HepG2 (cell line): Measurements from ENCODE around the gene ZDHHC7. TPM values are rescaled to one million over a fixed set of nuclear protein-coding genes. Genes with fewer than 3 reads are reported as not detected.

Experiments
- ATAC-seq: fragments of 200-7000 bp; cut with Tn5 transposase; 3 replicates; pipeline ENCODE4 v1.9.1; 2020; ENCODE audit warnings: mild to moderate bottlenecking, moderate library complexity
- BruUV-seq: library from RNA; stranded (reverse); fragments of 400-500 nt; replicated peaks from 2 replicates; lab custom pipeline; 2021; lab: Mats Ljungman, UMichigan
- CTCF ChIA-PET: fragments of 300-600 bp; formaldehyde crosslinking; extraction: SDS; loops from one replicate; lab custom pipeline; 2021; ENCODE audit warnings: low total read pairs, inconsistent platforms, low intra/inter-chr PET ratio; lab: Yijun Ruan, JAX
- POLR2A ChIA-PET: fragments of 350-600 bp; sonication (Branson Sonifier 250); formaldehyde crosslinking; loops from one replicate; lab custom pipeline; 2020; ENCODE audit warnings: antibody characterized with exemption, inconsistent platforms; lab: Yijun Ruan, JAX
- DNase-seq: peaks from one replicate; pipeline ENCODE4 v3.0.0-alpha.2; 2015; ENCODE audit warnings: low spot score
- FAIRE-seq: peaks from 3 replicates; lab custom pipeline; 2011; peaks lifted over from hg19 to GRCh38; lab: Jason Lieb, UNC
- H2AFZ ChIP-seq: one replicate; pipeline ENCODE4 v1.6.1; 2011; ENCODE audit warnings: low read length, inconsistent platforms
- H3K27ac ChIP-seq: fragments of 300-600 bp; 3 replicates; pipeline ENCODE4 v1.8.0; 2011; ENCODE audit warnings: mixed run types, mild to moderate bottlenecking, mixed read lengths, low read length, inconsistent platforms; ENCODE audit not compliant: insufficient read depth; ENCODE audit errors: extremely low read length
- H3K27me3 ChIP-seq, 2 experiments: fragments of 200-600 bp in 1 of 2; 2 replicates in 1 of 2; 3 replicates in 1 of 2; pipeline versions ENCODE4 v1.6.0 to v1.8.0; 2011; ENCODE audit warnings: low read length in 2 of 2, mild to moderate bottlenecking in 2 of 2, moderate library complexity in 2 of 2, inconsistent platforms in 1 of 2; ENCODE audit not compliant: insufficient read depth in 2 of 2, control insufficient read depth in 1 of 2
- H3K36me3 ChIP-seq, 2 experiments: fragments of 200-600 bp in 1 of 2; replicated peaks in 1 of 2; 2 replicates in 1 of 2; 3 replicates in 1 of 2; pipeline versions ENCODE4 v1.5.1 to v1.8.0; 2011; ENCODE audit warnings: low read length in 2 of 2, inconsistent platforms in 1 of 2; ENCODE audit not compliant: insufficient read depth in 2 of 2, control insufficient read depth in 1 of 2
- H3K4me1 ChIP-seq: 2 replicates; pipeline ENCODE4 v1.5.1; 2012; ENCODE audit warnings: low read length, inconsistent platforms; ENCODE audit not compliant: insufficient read depth
- H3K4me2 ChIP-seq: 2 replicates; pipeline ENCODE4 v1.6.0; 2011; ENCODE audit warnings: low read depth, low read length, inconsistent platforms
- H3K4me3 ChIP-seq, 3 experiments: fragments of 200-600 bp in 1 of 3; sonication (generic), shearing (Covaris generic) in 1 of 3; replicated peaks in 1 of 3; 2 replicates each; pipeline ENCODE4 v1.5.1; 2011 to 2016; ENCODE audit warnings: low read length in 3 of 3, inconsistent platforms in 2 of 3, low read depth in 2 of 3, mild to moderate bottlenecking in 2 of 3, control low read depth in 1 of 3, mixed read lengths in 1 of 3; ENCODE audit not compliant: insufficient read depth in 1 of 3
- H3K79me2 ChIP-seq: one replicate; pipeline ENCODE4 v1.6.1; 2011; ENCODE audit warnings: low read length, inconsistent platforms; ENCODE audit not compliant: insufficient read depth
- H3K9ac ChIP-seq: 2 replicates; pipeline ENCODE4 v1.6.0; 2011; ENCODE audit warnings: mild to moderate bottlenecking, low read depth, low read length, inconsistent platforms; ENCODE audit not compliant: insufficient read depth
- H3K9me3 ChIP-seq: 2 replicates; pipeline ENCODE4 v1.5.1; 2012; ENCODE audit warnings: mild to moderate bottlenecking, low read length
- H4K20me1 ChIP-seq: 2 replicates; pipeline ENCODE4 v1.6.0; 2011; ENCODE audit warnings: inconsistent platforms, mild to moderate bottlenecking, low read length, moderate library complexity; ENCODE audit not compliant: insufficient read depth
- E2F1 ChIP-seq: sonication (generic); formaldehyde crosslinking; IDR thresholded peaks from 2 replicates; pipeline ENCODE4 v1.5.0; 2020; ENCODE audit warnings: missing genetic modification reagents
- HDAC2 ChIP-seq: sonication (generic); formaldehyde crosslinking; IDR thresholded peaks from 2 replicates; pipeline ENCODE4 v1.4.0; 2020; ENCODE audit warnings: missing genetic modification reagents
- JARID2 ChIP-seq: sonication (generic); formaldehyde crosslinking; IDR thresholded peaks from 2 replicates; pipeline ENCODE4 v1.8.1; 2023; ENCODE audit warnings: missing genetic modification reagents, inconsistent platforms; ENCODE audit not compliant: insufficient replicate concordance
- MED8 ChIP-seq: sonication (generic); formaldehyde crosslinking; IDR thresholded peaks from 2 replicates; pipeline ENCODE4 v1.8.1; 2023; ENCODE audit warnings: mild to moderate bottlenecking, missing genetic modification reagents; ENCODE audit not compliant: insufficient replicate concordance
- SMAD1 ChIP-seq: sonication (generic); formaldehyde crosslinking; IDR thresholded peaks from 2 replicates; pipeline ENCODE4 v1.4.0; 2020; ENCODE audit warnings: missing genetic modification reagents, low read depth, mild to moderate bottlenecking, borderline replicate concordance
- ZBTB7A ChIP-seq: sonication (generic); formaldehyde crosslinking; IDR thresholded peaks from 2 replicates; pipeline ENCODE4 v1.8.0; 2022; ENCODE audit warnings: mild to moderate bottlenecking, missing genetic modification reagents
- ZNF18 ChIP-seq: sonication (generic); formaldehyde crosslinking; IDR thresholded peaks from 2 replicates; pipeline ENCODE4 v1.8.0; 2022; ENCODE audit warnings: mild to moderate bottlenecking, missing genetic modification reagents; ENCODE audit not compliant: insufficient replicate concordance
- ZNF235 ChIP-seq: sonication (generic); formaldehyde crosslinking; IDR thresholded peaks from 2 replicates; pipeline ENCODE4 v1.8.1; 2023; ENCODE audit warnings: mild to moderate bottlenecking, missing genetic modification reagents, borderline replicate concordance
- ZNF33B ChIP-seq: sonication (generic); formaldehyde crosslinking; IDR thresholded peaks from 2 replicates; pipeline ENCODE4 v1.5.1; 2020; ENCODE audit warnings: mild to moderate bottlenecking, missing genetic modification reagents
- ZNF558 ChIP-seq: sonication (generic); formaldehyde crosslinking; IDR thresholded peaks from 2 replicates; pipeline ENCODE4 v1.9.0; 2022; ENCODE audit warnings: mild to moderate bottlenecking, missing genetic modification reagents, borderline replicate concordance
- ZNF768 ChIP-seq: sonication (generic); formaldehyde crosslinking; IDR thresholded peaks from 2 replicates; pipeline ENCODE4 v1.4.0; 2020; ENCODE audit warnings: missing genetic modification reagents
- WGBS: methylation state at CpG from one replicate; pipeline ENCODE4 v1.1.6; 2017; ENCODE audit warnings: low lambda C conversion rate; 5-methylcytosine and 5-hydroxymethylcytosine counted together
- in situ Hi-C: cut with HindIII; loops from 2 replicates; pipeline ENCODE4 v1.10.0; 2017; ENCODE audit warnings: low pct_unique_long_range_greater_than_20kb; ENCODE audit not compliant: extremely low pct_ligation_motif_present
- intact Hi-C: fragments of 100-400 bp; cut with micrococcal nuclease; formaldehyde crosslinking; loops from one replicate; pipeline ENCODE4 v1.10.0; 2022; ENCODE audit not compliant: unreplicated experiment
- polyA plus RNA-seq, 8 experiments: library from polyadenylated mRNA; depleted of rRNA in 3 of 8; stranded (reverse) in 7 of 8; unstranded in 1 of 8; fragments of >200 nt; fragmentation: Illumina TruSeq in 4 of 8; extraction: Trizol in 4 of 8; gene quantifications; 2 replicates each; pipeline versions ENCODE4 v1.2.1 to v1.2.3, GENCODE V29; 2011 to 2016; ENCODE audit warnings: low read depth in 4 of 8, missing spikeins in 1 of 8, mixed read lengths in 1 of 8; ENCODE audit not compliant: insufficient read depth in 1 of 8
- total RNA-seq, 5 experiments: library from RNA; depleted of rRNA; stranded (reverse); fragments of >200 nt; fragmentation: Illumina TruSeq; extraction: Trizol; gene quantifications; 2 replicates each; pipeline ENCODE4 v1.2.3, GENCODE V29; 2016; ENCODE audit warnings: low read depth in 1 of 5

Gene ZDHHC7
- total and polyA plus RNA-seq, 2 of the 13 experiments (the other 11 are each of a cell fraction or from before 2014, with no cell fraction given): 46.8 to 67.6 TPM

DNA sequence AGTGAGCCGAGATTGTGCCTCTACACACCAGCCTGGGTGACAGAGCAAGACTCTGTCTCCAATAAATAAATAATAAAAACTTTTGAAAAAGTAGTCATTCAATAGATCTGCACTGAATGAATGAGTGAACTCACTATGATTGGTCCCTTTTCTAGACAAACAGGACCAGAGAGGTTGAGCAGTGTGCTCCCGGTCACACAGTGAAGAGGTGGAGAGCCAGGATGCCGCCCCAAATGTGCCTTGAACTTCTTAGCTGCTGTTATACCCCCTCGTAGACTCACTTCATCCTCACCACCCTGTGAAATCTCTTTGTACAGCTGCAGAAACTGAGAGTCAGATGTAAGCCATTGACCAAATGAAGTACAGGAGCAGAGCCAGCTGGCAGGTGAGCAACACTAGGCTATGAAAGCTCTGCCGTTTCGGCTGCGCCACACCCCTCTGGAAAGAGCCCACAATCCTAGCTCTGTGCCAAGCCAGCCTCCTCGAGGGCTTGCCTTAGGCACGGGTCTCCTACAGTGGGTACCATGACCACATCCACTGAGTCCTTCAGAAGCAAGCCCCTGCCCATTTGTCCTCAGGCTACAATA is 8.4 kb upstream of the ZDHHC7 start:
- Histone ChIP-seq H3K4me3 (no peak overlapping the region), H2AFZ (no peak overlapping the region), H3K27ac (no peak overlapping the region), H3K9me3 (no peaks in the 10 kb centered on the region), H3K79me2 (no peaks in the 10 kb centered on the region), H3K27me3 (no peaks in the 10 kb centered on the region; a peak in 2 of 5 replicates), H3K4me1 (peaks cover 25% of the 10 kb centered on the region), H3K36me3 (no peaks in the 10 kb centered on the region), H3K4me2 (no peak overlapping the region), H4K20me1 (no peaks in the 10 kb centered on the region), H3K9ac (no peak overlapping the region)
- TF ChIP-seq ZNF18 (no peak), JARID2 (CRISPR knock-in tag) (no peak), ZNF768 (peak; percentile 77; the same call in 1 of the 2 replicates)
- 63% methylated on average over 9 of the region's 9 CpGs for WGBS
- in situ Hi-C loops: no loop called here
- BruUV-seq: no TSS peak
- DNase-seq: no peak
- ATAC-seq: no peak; the same call in 2 of the 3 replicates
- intact Hi-C loops: no loop called here
- no peak for FAIRE-seq
- ChIA-PET CTCF (no interaction called here), POLR2A (interaction anchor here (1.6 kb wide), 1 partner anchor 9 kb away, joined by 11 read pairs; the partner anchor contains the start of gene ZDHHC7)

GRCh38 chr16:85018529-85019236 is 7.3 kb upstream of the ZDHHC7 start:
- H3K4me1 ChIP-seq: peaks cover 34% of the 10 kb centered on the region
- ATAC-seq (no peak), FAIRE-seq (no peak), DNase-seq (no peak)
- no peaks in the 10 kb centered on the region for H4K20me1 ChIP-seq
- 39% methylated on average over 19 of the region's 19 CpGs for WGBS
- H3K9me3 ChIP-seq: no peaks in the 10 kb centered on the region
- no peaks in the 10 kb centered on the region; a peak in 2 of 5 replicates for H3K27me3 ChIP-seq
- intact Hi-C loops (no loop called here), in situ Hi-C loops (no loop called here)
- no TSS peak for BruUV-seq
- no peaks in the 10 kb centered on the region for H3K79me2 ChIP-seq
- CTCF ChIA-PET: no interaction called here
- H3K4me3 ChIP-seq: no peak overlapping the region
- H3K4me2 ChIP-seq: peak overlapping the region; percentile 48
- H2AFZ ChIP-seq: no peak overlapping the region
- no peak for TF ChIP-seq ZNF558 (CRISPR knock-in tag)
- TF ChIP-seq E2F1 (CRISPR knock-in tag): no peak
- TF ChIP-seq ZBTB7A (CRISPR knock-in tag): no peak
- no peak for TF ChIP-seq ZNF235 (CRISPR knock-in tag)
- no peak for TF ChIP-seq HDAC2 (CRISPR knock-in tag)
- TF ChIP-seq SMAD1 (CRISPR knock-in tag): no peak
- no peak for TF ChIP-seq ZNF33B (CRISPR knock-in tag)
- no peak for TF ChIP-seq MED8 (CRISPR knock-in tag)
- no peaks in the 10 kb centered on the region for H3K36me3 ChIP-seq
- POLR2A ChIA-PET: no interaction called here
- H3K27ac ChIP-seq: no peak overlapping the region
- no peak overlapping the region for H3K9ac ChIP-seq
